ENCODE results near the gene LNX2.
"Not testable (repeated sequence)": the region's sequence is repeated elsewhere in the genome, so short reads cannot be mapped to it uniquely, and the experiment has no call there.

The LNX2 gene

GRCh38 chr13:27636589-27637288 lies 16.4 kb upstream of the LNX2 start:
- DNase-seq = no peak

GRCh38 chr13:27635266-27635665 lies 14.9 kb upstream of the LNX2 start:
- no peak for DNase-seq

DNA sequence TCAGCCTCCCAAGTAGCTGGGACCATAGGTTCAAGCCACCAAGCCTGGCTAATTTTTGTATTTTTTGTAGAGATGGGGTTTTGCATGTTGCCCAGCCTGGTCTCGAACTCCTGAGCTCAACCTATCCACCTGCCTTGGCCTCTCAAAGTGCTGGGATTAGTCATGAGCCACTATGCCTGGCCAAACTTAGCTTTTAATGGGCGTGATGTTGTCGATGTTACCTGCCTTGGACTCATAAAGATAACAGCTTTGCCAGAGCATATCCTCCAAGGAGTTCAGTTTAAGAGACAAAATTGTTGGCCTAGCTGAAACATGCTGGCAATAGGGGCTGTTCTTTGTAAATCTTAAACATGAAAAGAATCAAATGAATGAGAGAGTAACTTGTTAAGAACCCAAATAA lies 14.5 kb upstream of the LNX2 start:
- DNase-seq = no peak

DNA sequence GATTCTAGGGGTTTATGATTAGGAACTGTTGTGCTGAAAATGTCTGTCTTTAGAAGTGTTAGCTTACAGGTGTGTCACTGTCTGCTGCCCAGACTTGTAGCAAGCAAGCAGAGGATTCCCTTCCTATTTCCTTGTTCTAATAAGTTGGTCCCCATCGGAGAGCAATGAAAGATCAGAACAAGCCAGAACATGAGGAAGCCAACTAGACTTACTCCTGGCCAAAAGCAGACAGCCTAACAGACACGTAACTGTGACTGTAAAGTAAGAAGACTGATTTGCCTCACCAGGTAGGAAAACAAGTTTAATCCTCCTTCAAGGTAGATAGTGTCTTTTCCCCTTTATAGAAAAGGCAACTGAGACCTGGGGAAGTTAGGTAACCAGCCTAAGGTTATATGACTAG lies 13.9 kb upstream of the LNX2 start:
- DNase-seq = no peak

- no peak for DNase-seq
Measured at GRCh38 chr13:27632648-27633047, 12.3 kb upstream of the LNX2 start.

GRCh38 chr13:27632214-27632613 lies 11.9 kb upstream of the LNX2 start:
- peak; percentile 44 to 67 for DNase-seq

DNA sequence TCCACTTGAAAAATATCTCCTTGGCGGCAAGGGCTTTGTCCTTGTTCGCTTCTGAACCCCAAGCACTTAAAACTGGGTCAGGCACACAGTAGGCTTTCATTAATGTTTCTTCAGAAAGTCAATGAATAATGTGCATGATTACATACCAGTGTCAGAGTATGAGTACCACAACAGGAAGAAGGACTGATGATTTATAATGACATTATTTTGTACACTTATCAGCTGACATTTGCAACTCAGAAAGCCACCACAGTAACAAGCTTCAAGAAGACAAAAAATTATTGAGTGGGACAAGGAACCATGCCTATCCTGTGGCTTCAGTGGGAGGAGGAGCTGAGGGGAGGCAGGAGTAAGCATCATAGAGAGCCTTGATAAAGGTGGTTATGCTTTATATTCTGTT lies 11.3 kb upstream of the LNX2 start:
- DNase-seq = no peak

- no peak for DNase-seq
Measured at GRCh38 chr13:27631156-27631555, 10.8 kb upstream of the LNX2 start.

DNA sequence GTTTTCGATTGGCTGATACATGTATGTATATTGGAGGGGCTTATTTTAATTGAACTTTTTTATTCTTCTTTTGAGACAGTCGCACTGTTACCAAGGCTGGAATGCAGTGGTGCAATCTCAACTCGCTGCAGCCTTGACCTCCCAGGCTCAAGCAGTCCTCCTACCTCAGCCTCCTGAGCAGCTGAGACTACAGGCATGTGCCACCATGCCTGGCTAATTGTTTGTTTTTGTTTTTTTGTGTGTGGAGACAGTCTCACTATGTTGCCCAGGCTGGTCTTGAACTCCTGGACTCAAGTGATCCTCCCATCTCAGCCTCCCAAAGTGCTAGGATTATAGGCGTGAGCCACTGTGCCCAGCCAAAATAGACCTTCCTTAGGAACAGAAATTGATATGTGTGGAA lies 8.4 kb upstream of the LNX2 start:
- DNase-seq = not testable (repeated sequence)

DNA sequence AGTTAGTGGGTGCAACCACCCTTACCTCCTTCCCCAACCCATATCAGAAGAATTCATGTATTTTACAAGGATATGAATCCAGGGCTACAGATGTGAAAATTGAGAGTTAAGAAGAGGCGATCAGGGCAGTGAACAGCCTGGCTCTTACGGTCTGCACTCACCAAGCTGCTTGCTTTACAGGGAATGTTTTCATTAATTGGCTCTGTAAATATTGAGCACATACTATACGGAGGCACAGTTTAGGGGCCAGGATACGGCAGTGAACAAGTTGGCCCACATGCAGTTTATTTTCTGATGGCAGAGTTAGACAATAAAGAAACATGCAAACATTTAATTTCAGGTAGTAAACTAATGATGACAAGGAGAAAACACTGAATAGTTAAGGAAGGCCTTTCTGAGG lies 7.8 kb upstream of the LNX2 start:
- no peak for DNase-seq

- no peak for DNase-seq
Measured at GRCh38 chr13:27627380-27627779, 7.1 kb upstream of the LNX2 start.

- DNase-seq = no peak
Measured at GRCh38 chr13:27625839-27626238, 5.5 kb upstream of the LNX2 start.

DNA sequence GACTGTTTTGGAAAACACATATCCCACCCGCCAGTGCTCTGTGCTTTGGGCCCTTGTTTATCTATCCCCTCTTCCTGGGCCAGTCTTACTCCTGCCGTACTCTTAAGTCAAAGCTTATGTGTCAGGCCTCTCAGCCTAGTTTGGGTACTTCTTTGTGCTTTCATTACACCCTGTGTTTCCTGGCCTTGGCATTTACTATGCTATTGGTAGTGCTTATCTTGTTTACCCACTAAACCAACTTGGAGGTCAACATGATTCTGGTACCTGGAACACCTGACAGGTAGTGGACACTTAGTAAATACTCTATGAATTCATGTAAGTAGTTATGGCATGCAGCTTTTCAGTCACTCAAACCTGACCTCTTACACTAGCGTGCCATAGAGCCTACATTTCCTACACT lies 3.7 kb upstream of the LNX2 start:
- DNase-seq = no peak

- no peak for DNase-seq
Measured at GRCh38 chr13:27622881-27623280, 2.6 kb upstream of the LNX2 start.

DNA sequence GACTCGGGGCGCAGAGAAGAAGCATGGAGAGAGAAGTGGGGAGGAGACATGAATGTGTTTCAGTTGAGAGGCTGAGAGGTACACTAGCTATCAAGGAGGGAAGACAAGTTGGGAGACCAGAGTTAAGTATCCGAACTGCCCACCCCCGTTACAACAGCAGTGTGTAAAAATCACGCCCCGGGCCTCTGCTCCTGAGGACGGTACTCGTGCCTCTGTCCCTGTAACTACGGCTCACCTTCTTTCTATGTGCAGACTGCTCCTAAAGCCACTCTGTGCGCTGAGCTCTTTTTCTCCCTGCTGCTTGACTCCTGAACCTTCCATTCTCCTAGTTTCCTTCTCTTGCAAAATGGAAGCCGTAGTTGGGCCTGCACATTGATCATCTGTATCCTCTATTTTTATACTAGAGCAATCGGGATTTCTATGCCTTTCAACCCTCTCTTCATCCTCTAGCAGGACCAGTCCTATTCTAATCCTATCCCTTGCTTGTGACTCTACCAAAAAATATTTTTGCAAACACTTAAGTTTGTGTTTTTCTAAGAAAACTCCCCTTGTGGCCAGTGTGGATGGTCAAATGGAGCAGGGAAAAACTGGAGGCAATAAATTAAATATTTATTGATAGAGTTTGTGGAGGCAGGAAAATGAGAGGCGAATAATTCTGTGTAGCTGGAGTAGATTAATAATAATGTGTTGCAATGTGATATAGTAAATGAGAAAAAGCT lies 1.9 kb upstream of the LNX2 start:
- DNase-seq = no peak

DNA sequence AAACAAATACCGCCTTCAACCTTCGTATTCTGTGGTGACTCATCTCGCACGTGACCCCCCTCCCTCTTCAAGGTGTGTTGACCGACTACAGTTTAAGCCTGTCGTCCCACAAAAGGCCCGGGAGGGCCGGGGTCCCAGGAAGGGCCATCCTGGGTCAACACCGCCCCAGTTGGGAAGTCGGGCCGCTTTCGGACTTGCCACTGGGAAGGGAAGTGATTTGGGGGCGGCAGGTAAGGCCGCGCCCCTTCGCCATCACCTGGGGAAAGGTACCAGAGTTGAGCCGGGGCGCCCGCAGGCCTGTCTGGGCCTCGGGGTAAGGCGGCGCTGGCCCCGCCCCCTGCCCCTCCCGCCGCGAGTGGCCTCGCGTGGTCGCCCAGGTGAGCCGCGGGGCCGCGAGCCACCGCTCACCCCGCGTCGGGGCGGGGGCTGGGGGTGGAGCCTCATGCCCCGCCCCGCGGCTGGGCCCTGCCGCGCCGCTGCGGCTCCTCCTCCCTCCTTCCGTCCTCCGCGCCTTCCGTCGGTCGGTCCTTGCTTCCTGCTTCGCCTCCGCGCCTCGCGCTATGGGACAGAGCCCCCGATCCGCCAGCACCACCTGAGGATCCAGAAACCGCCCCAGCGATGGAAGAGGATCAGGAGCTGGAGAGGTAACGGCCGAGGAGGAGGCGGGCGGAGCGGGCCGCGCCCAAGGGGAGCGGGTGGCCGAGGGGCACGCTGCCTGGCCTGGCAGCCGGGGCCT lies 1.2 kb upstream of the LNX2 start, which contains the start of gene POLR1D:
TSS of gene POLR1D (plus strand) at position 527 of the 736 bp plus-strand sequence. CDS start at position 619, 92 bp downstream.
- DNase-seq = peak in 1 of 2 experiments; percentile 48

GRCh38 chr13:27621116-27621365 lies 712 bp upstream of the LNX2 start:
- DNase-seq = no peak

GRCh38 chr13:27619728-27620376 lies 477 bp downstream of the LNX2 start:
- DNase-seq = no peak

- DNase-seq = no peak
Measured at GRCh38 chr13:27619093-27619727, 1.1 kb downstream of the LNX2 start.

GRCh38 chr13:27617881-27618321 lies 2.4 kb downstream of the LNX2 start:
- DNase-seq = no peak

GRCh38 chr13:27613628-27614027 lies 6.7 kb downstream of the LNX2 start:
- DNase-seq = no peak

- no peak for DNase-seq
Measured at GRCh38 chr13:27607125-27607524, 13.2 kb downstream of the LNX2 start.

DNA sequence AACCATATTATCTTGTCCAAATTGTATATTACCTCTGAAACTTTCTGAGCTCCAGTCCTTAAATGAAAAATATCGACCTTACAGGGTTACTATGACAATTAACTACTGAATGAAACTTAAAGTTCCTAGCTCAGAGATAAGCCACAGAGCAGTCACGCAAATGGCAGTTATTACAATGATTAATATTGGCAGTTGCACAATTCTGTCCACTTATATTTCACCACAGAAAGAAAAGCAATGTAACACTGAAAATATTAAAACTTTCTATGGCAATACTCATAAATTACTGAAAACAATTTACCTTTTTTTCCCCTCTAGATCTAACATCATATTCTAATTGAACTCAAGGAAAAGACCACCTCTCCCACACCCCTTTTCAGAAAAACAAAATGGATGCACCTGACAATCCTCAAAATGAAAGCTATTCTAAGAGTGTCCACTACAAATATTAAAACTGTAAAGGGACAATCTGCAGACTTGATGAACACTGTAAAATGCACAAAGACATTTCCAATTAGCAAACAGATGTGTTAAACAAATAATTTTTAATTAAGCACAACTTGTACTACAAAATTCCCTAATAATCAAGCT lies 14.6 kb downstream of the LNX2 start:
- DNase-seq = no peak
